IMR-90 (cell line): Measurements from ENCODE around the gene TRAK2. TPM values are rescaled to one million over a fixed set of nuclear protein-coding genes. Genes with fewer than 3 reads are reported as not detected.

Source experiments
- ATAC-seq: fragments of 200-7000 bp; cut with Tn5 transposase; 2 replicates; pipeline ENCODE4 v1.9.1; 2020; ENCODE audit warnings: low read depth, mild to moderate bottlenecking, moderate library complexity
- BruUV-seq: library from RNA; stranded (reverse); fragments of 400-500 nt; replicated peaks from 2 replicates; lab custom pipeline; 2021; lab: Mats Ljungman, UMichigan
- CTCF ChIA-PET: fragments of 300-600 bp; formaldehyde crosslinking; extraction: SDS; loops from one replicate; lab custom pipeline; 2021; ENCODE audit warnings: antibody characterized with exemption; lab: Yijun Ruan, JAX
- POLR2A ChIA-PET: fragments of 300-600 bp; sonication (Branson Sonifier 250); formaldehyde crosslinking; loops from one replicate; lab custom pipeline; 2022; ENCODE audit warnings: antibody characterized with exemption; ENCODE audit not compliant: unreplicated experiment; lab: Charles Lee
- DNase-seq: peaks from one replicate; pipeline ENCODE4 v3.0.0; 2013
- H2AFZ ChIP-seq: replicated peaks from 2 replicates; pipeline ENCODE3; 2013; ENCODE audit warnings: low read length, mild to moderate bottlenecking; ENCODE audit not compliant: poor library complexity
- H2AK5ac ChIP-seq: 2 replicates; pipeline ENCODE4 v1.6.1; 2013; ENCODE audit warnings: low read depth, low read length, inconsistent platforms
- H2AK9ac ChIP-seq: replicated peaks from 2 replicates; pipeline ENCODE3; 2013; ENCODE audit warnings: mild to moderate bottlenecking, low read depth, low read length, moderate library complexity; ENCODE audit not compliant: poor library complexity
- H2BK120ac ChIP-seq: 2 replicates; pipeline ENCODE4 v1.6.1; 2013; ENCODE audit warnings: low read depth, low read length, inconsistent platforms
- H2BK15ac ChIP-seq: 3 replicates; pipeline ENCODE4 v1.6.1; 2013; ENCODE audit warnings: low read depth, low read length, inconsistent platforms
- H2BK20ac ChIP-seq: 2 replicates; pipeline ENCODE4 v1.6.1; 2013; ENCODE audit warnings: low read depth, mild to moderate bottlenecking, inconsistent platforms, low read length, moderate library complexity
- H2BK5ac ChIP-seq: 2 replicates; pipeline ENCODE4 v1.6.1; 2013; ENCODE audit warnings: mild to moderate bottlenecking, low read depth, low read length, inconsistent platforms; ENCODE audit not compliant: poor library complexity, severe bottlenecking
- H3K14ac ChIP-seq: replicated peaks from 2 replicates; pipeline ENCODE4 v1.6.1; 2013; ENCODE audit warnings: low read depth, low read length, inconsistent platforms
- H3K18ac ChIP-seq: 2 replicates; pipeline ENCODE4 v1.6.1; 2013; ENCODE audit warnings: low read depth, low read length, control low read depth
- H3K23ac ChIP-seq: 2 replicates; pipeline ENCODE4 v1.6.1; 2013; ENCODE audit warnings: low read depth, low read length, inconsistent platforms
- H3K27ac ChIP-seq: 2 replicates; pipeline ENCODE4 v1.5.1; 2013; ENCODE audit warnings: mild to moderate bottlenecking, control low read depth, low read length; ENCODE audit not compliant: insufficient read depth
- H3K27me3 ChIP-seq: 2 replicates; pipeline ENCODE4 v1.6.1; 2013; ENCODE audit warnings: low read length; ENCODE audit not compliant: control insufficient read depth, insufficient read depth
- H3K36me3 ChIP-seq: 2 replicates; pipeline ENCODE4 v1.6.1; 2013; ENCODE audit warnings: low read length, mixed read lengths; ENCODE audit not compliant: control insufficient read depth, insufficient read depth
- H3K4ac ChIP-seq: 2 replicates; pipeline ENCODE4 v1.6.1; 2013; ENCODE audit warnings: low read depth, low read length, inconsistent platforms
- H3K4me1 ChIP-seq: 2 replicates; pipeline ENCODE4 v1.6.1; 2013; ENCODE audit warnings: low read length, mixed read lengths; ENCODE audit not compliant: control insufficient read depth, insufficient read depth
- H3K4me2 ChIP-seq: 2 replicates; pipeline ENCODE4 v1.6.1; 2013; ENCODE audit warnings: low read depth, mild to moderate bottlenecking, control low read depth, low read length, moderate library complexity
- H3K4me3 ChIP-seq: 2 replicates; pipeline ENCODE4 v1.5.1; 2013; ENCODE audit warnings: low read depth, mild to moderate bottlenecking, control low read depth, low read length, moderate library complexity; ENCODE audit not compliant: insufficient read depth
- H3K56ac ChIP-seq: 2 replicates; pipeline ENCODE4 v1.6.1; 2013; ENCODE audit warnings: low read length, inconsistent platforms; ENCODE audit not compliant: insufficient read depth; ENCODE audit errors: extremely low read depth
- H3K79me1 ChIP-seq, 2 experiments: 2 replicates each; pipeline ENCODE4 v1.6.1; 2013; ENCODE audit warnings: low read length in 2 of 2, inconsistent platforms in 1 of 2, low read depth in 1 of 2
- H3K9ac ChIP-seq: 2 replicates; pipeline ENCODE4 v1.6.1; 2013; ENCODE audit warnings: low read depth, low read length, control low read depth
- H3K9me1 ChIP-seq: 2 replicates; pipeline ENCODE4 v1.6.1; 2013; ENCODE audit warnings: low read length, inconsistent platforms; ENCODE audit not compliant: insufficient read depth
- H3K9me3 ChIP-seq: 2 replicates; pipeline ENCODE4 v1.6.1; 2013; ENCODE audit warnings: low read length; ENCODE audit not compliant: control insufficient read depth, insufficient read depth
- H4K20me1 ChIP-seq: 2 replicates; pipeline ENCODE4 v1.6.1; 2013; ENCODE audit warnings: low read length, inconsistent platforms; ENCODE audit not compliant: insufficient read depth
- H4K5ac ChIP-seq: 2 replicates; pipeline ENCODE4 v1.6.1; 2013; ENCODE audit warnings: mild to moderate bottlenecking, low read depth, low read length, control low read depth
- H4K8ac ChIP-seq, 2 experiments: 2 replicates each; pipeline ENCODE4 v1.6.1; 2013; ENCODE audit warnings: low read depth in 2 of 2, low read length in 2 of 2, control low read depth in 1 of 2, inconsistent platforms in 1 of 2
- H4K91ac ChIP-seq: 2 replicates; pipeline ENCODE4 v1.6.1; 2013; ENCODE audit warnings: low read depth, low read length, inconsistent platforms; ENCODE audit not compliant: insufficient read depth
- BHLHE40 ChIP-seq: fragments of 150-350 bp; IDR thresholded peaks from 2 replicates; pipeline ENCODE4 v1.6.1; 2016; ENCODE audit warnings: mild to moderate bottlenecking, low read depth, low read length
- CHD1 ChIP-seq: IDR thresholded peaks from 2 replicates; pipeline ENCODE4 v1.6.1; 2012; ENCODE audit warnings: low read depth, low read length, improper control_type of control experiment
- FOS ChIP-seq: fragments of 150-350 bp; IDR thresholded peaks from 2 replicates; pipeline ENCODE4 v1.6.1; 2016; ENCODE audit warnings: low read depth, low read length
- MAFK ChIP-seq: IDR thresholded peaks from 2 replicates; pipeline ENCODE4 v1.6.1; 2012; ENCODE audit warnings: low read depth, low read length, improper control_type of control experiment
- MAZ ChIP-seq: IDR thresholded peaks from 2 replicates; pipeline ENCODE4 v1.6.1; 2012; ENCODE audit warnings: low read depth, mild to moderate bottlenecking, low read length, improper control_type of control experiment, moderate library complexity, borderline replicate concordance
- NFE2L2 ChIP-seq: fragments of 150-350 bp; IDR thresholded peaks from 2 replicates; pipeline ENCODE4 v1.6.1; 2016; ENCODE audit warnings: low read depth, mild to moderate bottlenecking, low read length
- POLR2A ChIP-seq: IDR thresholded peaks from 2 replicates; pipeline ENCODE4 v1.6.1; 2012; ENCODE audit warnings: mild to moderate bottlenecking, low read depth, low read length
- RAD21 ChIP-seq: IDR thresholded peaks from 2 replicates; pipeline ENCODE4 v1.6.1; 2012; ENCODE audit warnings: low read length, improper control_type of control experiment
- RCOR1 ChIP-seq: IDR thresholded peaks from 2 replicates; pipeline ENCODE4 v1.6.1; 2012; ENCODE audit warnings: mild to moderate bottlenecking, low read length, improper control_type of control experiment; ENCODE audit not compliant: insufficient replicate concordance
- RFX5 ChIP-seq: IDR thresholded peaks from 2 replicates; pipeline ENCODE4 v1.8.0; 2012; ENCODE audit warnings: low read depth, mild to moderate bottlenecking, low read length, moderate library complexity
- SMC3 ChIP-seq: fragments of 150-350 bp; IDR thresholded peaks from 2 replicates; pipeline ENCODE4 v1.6.1; 2016; ENCODE audit warnings: low read depth, mild to moderate bottlenecking, antibody characterized with exemption, low read length, moderate library complexity
- USF2 ChIP-seq: fragments of 150-350 bp; IDR thresholded peaks from 2 replicates; pipeline ENCODE4 v1.6.1; 2017; ENCODE audit warnings: mild to moderate bottlenecking, antibody characterized with exemption, low read length, low read depth
- WGBS, 2 experiments: methylation state at CpG; one replicate each; pipeline versions ENCODE4 v1.1.5 to v1.1.7; 2013; ENCODE audit warnings: missing lambda C conversion rate in 2 of 2; ENCODE audit not compliant: insufficient read length in 1 of 2; ENCODE audit errors: extremely low coverage in 2 of 2; 5-methylcytosine and 5-hydroxymethylcytosine counted together
- dilution Hi-C: fragments of 300-500 bp; cut with HindIII; formaldehyde crosslinking; loops from one replicate; pipeline ENCODE4 v1.14.3; 2018; ENCODE audit warnings: low sequenced_read_pairs; ENCODE audit not compliant: unreplicated experiment
- in situ Hi-C: fragments of 300-500 bp; cut with MboI; formaldehyde crosslinking; loops from 3 replicates; pipeline ENCODE4 v1.14.3; 2019; ENCODE audit warnings: low sequenced_read_pairs, inconsistent platforms, mixed read lengths
- intact Hi-C: fragments of 100-400 bp; cut with micrococcal nuclease; formaldehyde crosslinking; loops from 2 replicates; pipeline ENCODE4 v1.10.0; 2022
- polyA plus RNA-seq, 3 experiments: library from polyadenylated mRNA; depleted of rRNA; stranded (reverse); fragments of >200 nt; gene quantifications; 2 replicates each; pipeline ENCODE4 v1.2.3, GENCODE V29; 2012; ENCODE audit warnings: low replicate concordance in 1 of 3
- total RNA-seq: library from RNA; depleted of rRNA; stranded (reverse); fragments of >200 nt; gene quantifications from 2 replicates; pipeline ENCODE4 v1.2.3, GENCODE V29; 2012
- TF ChIP-seq, protein P1 (sequence below): conservative IDR thresholded peaks from 2 replicates; pipeline ENCODE4 v1.5.1; 2012; ENCODE audit warnings: mild to moderate bottlenecking, low read depth, low read length, improper control_type of control experiment
- TF ChIP-seq, protein P2 (sequence below): fragments of 150-350 bp; IDR thresholded peaks from 2 replicates; pipeline ENCODE4 v1.6.1; 2016; ENCODE audit warnings: low read depth, mild to moderate bottlenecking, low read length, moderate library complexity, borderline replicate concordance

TRAK2 gene
- total and polyA plus RNA-seq, 2 of the 4 experiments (the other 2 are of a cell fraction), result 13.1 to 65.4 TPM

GRCh38 chr2:201414099-201415023 lies 36.9 kb downstream of the TRAK2 start:
- H2BK20ac ChIP-seq, result no peak overlapping the region
- no peak overlapping the region for H3K14ac ChIP-seq
- no CpG with 5 or more reads among the region's 3 CpGs for WGBS, 2 experiments
- in situ Hi-C loops (no loop called here), intact Hi-C loops (no loop called here), dilution Hi-C loops (no loop called here)
- peaks cover 4% of the 10 kb centered on the region; the same call in 1 of the 2 replicates for H3K36me3 ChIP-seq
- H3K18ac ChIP-seq, result 0 out of 2 replicates have a peak overlapping the region, but pooled peaks have one; percentile 27
- no peak overlapping the region for H3K9ac ChIP-seq
- no peak overlapping the region for H4K8ac ChIP-seq
- no peak overlapping the region for H2AK9ac ChIP-seq
- H2BK120ac ChIP-seq, result no peak overlapping the region
- H3K27me3 ChIP-seq, result no peaks in the 10 kb centered on the region
- H3K23ac ChIP-seq, result no peak overlapping the region
- no peaks in the 10 kb centered on the region for H3K9me3 ChIP-seq
- H3K56ac ChIP-seq, result no peak overlapping the region
- POLR2A ChIA-PET, result no interaction called here
- no TSS peak for BruUV-seq
- peaks cover 5% of the 10 kb centered on the region for H3K9me1 ChIP-seq
- no peak overlapping the region for H2BK5ac ChIP-seq
- H3K4me2 ChIP-seq, result peak overlapping the region; percentile 76; the same call in 1 of the 2 replicates
- H2AFZ ChIP-seq, result no peak overlapping the region
- no peak overlapping the region for H4K91ac ChIP-seq
- DNase-seq (peak; percentile 34), ATAC-seq (peak; percentile 84)
- H3K4ac ChIP-seq, result no peak overlapping the region
- H4K5ac ChIP-seq, result no peak overlapping the region
- H3K4me1 ChIP-seq, result peaks cover 6% of the 10 kb centered on the region; the same call in 1 of the 2 replicates
- H3K27ac ChIP-seq, result no peak overlapping the region
- peaks cover 26 to 45% of the 10 kb centered on the region in 2 experiments; a peak in 3 of 4 replicates for H3K79me1 ChIP-seq
- no peak overlapping the region for H3K4me3 ChIP-seq
- CTCF ChIA-PET, result no interaction called here
- no peak overlapping the region for H2BK15ac ChIP-seq
- peaks cover 7% of the 10 kb centered on the region; the same call in 1 of the 2 replicates for H4K20me1 ChIP-seq
- no peak overlapping the region for H2AK5ac ChIP-seq
- TF ChIP-seq RCOR1, result no peak
- TF ChIP-seq RAD21, result no peak
- TF ChIP-seq, protein P1, sequence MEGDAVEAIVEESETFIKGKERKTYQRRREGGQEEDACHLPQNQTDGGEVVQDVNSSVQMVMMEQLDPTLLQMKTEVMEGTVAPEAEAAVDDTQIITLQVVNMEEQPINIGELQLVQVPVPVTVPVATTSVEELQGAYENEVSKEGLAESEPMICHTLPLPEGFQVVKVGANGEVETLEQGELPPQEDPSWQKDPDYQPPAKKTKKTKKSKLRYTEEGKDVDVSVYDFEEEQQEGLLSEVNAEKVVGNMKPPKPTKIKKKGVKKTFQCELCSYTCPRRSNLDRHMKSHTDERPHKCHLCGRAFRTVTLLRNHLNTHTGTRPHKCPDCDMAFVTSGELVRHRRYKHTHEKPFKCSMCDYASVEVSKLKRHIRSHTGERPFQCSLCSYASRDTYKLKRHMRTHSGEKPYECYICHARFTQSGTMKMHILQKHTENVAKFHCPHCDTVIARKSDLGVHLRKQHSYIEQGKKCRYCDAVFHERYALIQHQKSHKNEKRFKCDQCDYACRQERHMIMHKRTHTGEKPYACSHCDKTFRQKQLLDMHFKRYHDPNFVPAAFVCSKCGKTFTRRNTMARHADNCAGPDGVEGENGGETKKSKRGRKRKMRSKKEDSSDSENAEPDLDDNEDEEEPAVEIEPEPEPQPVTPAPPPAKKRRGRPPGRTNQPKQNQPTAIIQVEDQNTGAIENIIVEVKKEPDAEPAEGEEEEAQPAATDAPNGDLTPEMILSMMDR, result no peak
- no peak for TF ChIP-seq USF2
- no peak for TF ChIP-seq NFE2L2
- TF ChIP-seq CHD1, result no peak
- no peak for TF ChIP-seq SMC3
- TF ChIP-seq POLR2A, result no peak
- no peak for TF ChIP-seq MAFK
- TF ChIP-seq MAZ, result no peak
- TF ChIP-seq BHLHE40, result no peak
- TF ChIP-seq, protein P2, sequence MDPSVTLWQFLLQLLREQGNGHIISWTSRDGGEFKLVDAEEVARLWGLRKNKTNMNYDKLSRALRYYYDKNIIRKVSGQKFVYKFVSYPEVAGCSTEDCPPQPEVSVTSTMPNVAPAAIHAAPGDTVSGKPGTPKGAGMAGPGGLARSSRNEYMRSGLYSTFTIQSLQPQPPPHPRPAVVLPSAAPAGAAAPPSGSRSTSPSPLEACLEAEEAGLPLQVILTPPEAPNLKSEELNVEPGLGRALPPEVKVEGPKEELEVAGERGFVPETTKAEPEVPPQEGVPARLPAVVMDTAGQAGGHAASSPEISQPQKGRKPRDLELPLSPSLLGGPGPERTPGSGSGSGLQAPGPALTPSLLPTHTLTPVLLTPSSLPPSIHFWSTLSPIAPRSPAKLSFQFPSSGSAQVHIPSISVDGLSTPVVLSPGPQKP, result no peak
- TF ChIP-seq FOS, result no peak
- no peak for TF ChIP-seq RFX5
